ENCODE measurements around the gene COCH.

GRCh38 chr14:30868736-30869135, 5.6 kb upstream of the COCH start:
- TF ChIP-seq POLR2AphosphoS5 (IDR thresholded peaks at IDR 0.05; ENCODE audit: low read depth, low read length) (no peak), POLR2A (IDR thresholded peaks at IDR 0.05; ENCODE audit: low read depth, low read length) (no peak), SPI1 (IDR thresholded peaks at IDR 0.05; ENCODE audit: low read depth, low read length) (no peak), PAX5 (IDR thresholded peaks at IDR 0.05; ENCODE audit: insufficient read depth, low read length, severe bottlenecking) (no peak)

All from GM12891 (cell line).